NT2/D1 (cell line): ENCODE measurements around the gene C12orf76.

ENCODE experiments used
- DNase-seq: peaks from one replicate; pipeline ENCODE4 v3.0.0-alpha.2; 2011; ENCODE audit warnings: low read depth, low spot score
- H3K27me3 ChIP-seq: 2 replicates; pipeline ENCODE4 v1.6.0; 2011; ENCODE audit warnings: mild to moderate bottlenecking; ENCODE audit not compliant: insufficient read length, insufficient read depth
- H3K36me3 ChIP-seq: 2 replicates; pipeline ENCODE4 v1.6.1; 2011; ENCODE audit warnings: mild to moderate bottlenecking, low read length, mixed read lengths; ENCODE audit not compliant: insufficient read depth, insufficient read length
- H3K4me1 ChIP-seq: 2 replicates; pipeline ENCODE4 v1.5.1; 2011; ENCODE audit not compliant: insufficient read depth, insufficient read length
- H3K4me3 ChIP-seq: 2 replicates; pipeline ENCODE4 v1.5.1; 2011; ENCODE audit warnings: low read depth; ENCODE audit not compliant: insufficient read length
- H3K9ac ChIP-seq: 2 replicates; pipeline ENCODE4 v1.6.0; 2011; ENCODE audit warnings: low read depth; ENCODE audit not compliant: insufficient read length
- H3K9me3 ChIP-seq: 2 replicates; pipeline ENCODE4 v1.5.1; 2011; ENCODE audit warnings: mild to moderate bottlenecking, low read length; ENCODE audit not compliant: insufficient read depth
- SUZ12 ChIP-seq: IDR thresholded peaks from 2 replicates; pipeline ENCODE4 v1.6.1; 2011; ENCODE audit not compliant: insufficient read length, insufficient read depth; ENCODE audit errors: extremely low read depth
- YY1 ChIP-seq: IDR thresholded peaks from 2 replicates; pipeline ENCODE4 v1.6.1; 2011; ENCODE audit not compliant: insufficient read length, insufficient read depth
- ZNF274 ChIP-seq: IDR thresholded peaks from 2 replicates; pipeline ENCODE4 v1.6.1; 2011; ENCODE audit warnings: mild to moderate bottlenecking, low read depth, low read length

The C12orf76 gene

DNA sequence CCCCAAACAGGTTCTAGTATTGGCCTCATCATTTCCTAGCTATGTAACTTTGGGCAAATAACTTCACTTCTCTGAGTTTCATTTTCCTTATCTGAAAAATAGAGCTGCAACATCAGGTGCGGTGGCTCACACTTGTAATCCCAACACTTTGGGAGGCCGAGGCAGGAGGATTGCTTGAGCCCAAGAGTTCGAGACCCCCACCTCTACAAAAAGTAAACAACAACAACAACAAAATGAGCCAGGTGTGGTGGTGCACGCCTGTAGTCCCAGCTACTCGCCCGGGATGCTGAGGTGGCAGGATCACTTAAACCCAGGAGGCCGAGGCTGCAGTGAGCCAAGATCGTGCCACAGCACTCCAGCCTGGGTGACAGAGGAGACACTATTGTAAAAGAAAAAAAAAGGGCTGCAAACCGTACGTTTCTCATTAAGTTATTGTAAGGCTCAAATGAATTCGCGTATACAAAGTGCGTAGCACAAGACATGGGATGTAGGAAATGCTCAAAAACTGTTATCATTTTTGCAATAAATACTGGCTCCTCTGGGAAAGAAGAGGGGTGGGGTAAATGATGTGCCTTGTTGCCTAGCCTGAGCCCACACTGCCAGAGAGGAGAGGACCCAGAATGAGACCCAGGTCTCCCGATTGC lies 903 bp downstream of the C12orf76 start:
- no peak for TF ChIP-seq SUZ12
- TF ChIP-seq ZNF274, result no peak
- TF ChIP-seq YY1, result no peak
- H3K27me3 ChIP-seq, result no peaks in the 10 kb centered on the region
- peaks cover 16% of the 10 kb centered on the region for H3K36me3 ChIP-seq
- H3K9ac ChIP-seq, result peak overlapping the region; percentile 97
- H3K4me1 ChIP-seq, result no peaks in the 10 kb centered on the region
- H3K4me3 ChIP-seq, result peak overlapping the region; percentile 98
- no peaks in the 10 kb centered on the region for H3K9me3 ChIP-seq
- no peak for DNase-seq

DNA sequence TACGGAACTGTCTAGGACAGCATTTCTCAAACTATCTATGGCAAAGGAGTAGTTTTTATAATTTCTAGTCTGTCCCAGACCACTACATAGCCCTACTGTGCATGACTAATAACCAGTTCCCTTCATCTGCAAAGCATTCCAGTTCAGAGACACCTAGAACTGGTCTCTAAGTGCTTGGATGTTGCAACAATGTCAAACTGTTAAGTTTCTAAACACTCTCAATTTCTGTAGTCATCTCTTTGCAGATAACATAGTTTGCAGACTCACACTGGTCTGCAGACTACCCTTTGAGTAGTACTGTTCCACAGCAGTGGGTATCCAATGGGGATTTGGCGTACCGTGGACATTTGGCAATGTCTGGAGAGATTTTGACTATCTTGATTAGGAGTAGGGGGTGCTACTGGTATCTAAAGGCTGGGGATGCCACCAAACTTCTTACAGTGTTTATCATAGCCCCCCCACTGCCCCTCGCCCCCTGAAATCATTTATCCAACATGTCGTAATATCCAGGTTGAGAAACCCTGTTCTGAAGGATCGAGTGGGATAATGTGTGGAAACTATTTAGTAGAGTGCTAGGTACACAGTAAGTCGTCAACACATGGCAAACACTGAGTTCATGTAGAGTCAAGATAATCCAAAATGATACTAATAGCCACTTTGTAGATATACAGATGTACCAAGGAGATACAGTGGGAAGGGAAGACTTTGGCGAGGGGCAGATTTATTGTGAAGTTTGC lies 1.7 kb downstream of the C12orf76 start:
- no peak for DNase-seq
- Histone ChIP-seq H3K27me3 (no peaks in the 10 kb centered on the region), H3K9me3 (no peaks in the 10 kb centered on the region), H3K4me1 (no peaks in the 10 kb centered on the region), H3K4me3 (no peak overlapping the region), H3K36me3 (peaks cover 24% of the 10 kb centered on the region), H3K9ac (no peak overlapping the region)
- no peak for TF ChIP-seq SUZ12
- no peak for TF ChIP-seq ZNF274
- no peak for TF ChIP-seq YY1

DNA sequence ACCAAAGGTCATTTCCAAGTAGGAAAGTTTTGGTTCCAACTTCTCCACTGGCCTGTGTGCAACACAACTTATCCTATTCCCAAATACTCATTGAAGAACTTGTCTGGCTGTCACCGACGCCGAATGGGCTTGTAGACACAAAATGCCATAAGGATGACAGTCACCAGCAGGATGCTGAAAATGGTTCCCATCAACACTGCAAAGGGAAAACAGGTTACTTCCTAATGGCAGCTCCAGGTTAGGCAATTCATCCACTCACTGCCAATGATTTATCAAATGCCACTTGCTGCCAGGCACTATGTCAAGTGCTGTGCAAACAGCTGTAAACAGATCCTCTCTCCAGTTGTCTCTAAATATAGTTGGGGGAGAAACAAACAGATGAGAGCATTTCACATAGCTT lies 6.1 kb downstream of the C12orf76 start:
- no peak for TF ChIP-seq YY1
- no peak for TF ChIP-seq ZNF274
- no peak for TF ChIP-seq SUZ12
- no peaks in the 10 kb centered on the region for H3K27me3 ChIP-seq
- H3K4me1 ChIP-seq, result peaks cover 3% of the 10 kb centered on the region
- DNase-seq, result no peak
- H3K9ac ChIP-seq, result no peak overlapping the region
- no peak overlapping the region for H3K4me3 ChIP-seq
- no peaks in the 10 kb centered on the region for H3K9me3 ChIP-seq
- peaks cover 44% of the 10 kb centered on the region for H3K36me3 ChIP-seq

DNA sequence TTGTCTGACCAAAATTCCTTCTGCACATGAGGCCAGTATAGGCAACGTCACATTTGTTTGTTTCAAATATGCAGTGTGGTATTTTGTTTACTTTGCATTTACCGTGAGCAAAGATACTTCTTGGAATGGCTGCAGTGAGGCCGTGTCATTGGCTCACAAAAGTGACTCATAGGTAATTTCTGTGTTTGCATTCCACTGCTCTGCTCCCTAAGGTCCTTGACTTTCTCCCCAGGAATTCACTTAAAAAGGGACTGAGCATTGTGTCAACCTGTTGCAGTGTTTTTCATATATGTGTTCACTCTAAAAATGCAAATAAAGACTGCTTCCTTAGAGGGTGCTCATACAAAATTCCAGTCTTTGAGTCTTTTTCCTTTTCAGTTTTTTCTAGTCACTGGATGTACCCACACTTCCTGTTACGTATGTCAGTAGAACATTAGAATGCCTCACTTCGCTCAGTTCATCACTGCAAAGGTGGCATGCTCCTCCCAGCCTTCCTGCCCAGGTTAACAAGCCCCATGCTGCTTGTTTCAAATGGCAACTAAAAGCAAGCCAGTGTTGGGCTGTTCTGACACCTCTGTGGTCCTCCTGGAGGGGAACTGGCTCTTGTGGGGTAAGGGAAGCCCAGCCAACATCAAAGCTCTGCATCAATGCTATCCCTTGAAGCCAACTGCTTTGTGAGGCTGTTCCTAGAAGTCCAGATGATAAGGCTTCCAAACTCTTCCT lies 9.1 kb downstream of the C12orf76 start:
- Histone ChIP-seq H3K4me1 (peaks cover 3% of the 10 kb centered on the region), H3K9me3 (no peaks in the 10 kb centered on the region), H3K27me3 (no peaks in the 10 kb centered on the region), H3K4me3 (no peak overlapping the region), H3K9ac (no peak overlapping the region), H3K36me3 (peaks cover 54% of the 10 kb centered on the region)
- DNase-seq, result no peak
- no peak for TF ChIP-seq ZNF274

DNA sequence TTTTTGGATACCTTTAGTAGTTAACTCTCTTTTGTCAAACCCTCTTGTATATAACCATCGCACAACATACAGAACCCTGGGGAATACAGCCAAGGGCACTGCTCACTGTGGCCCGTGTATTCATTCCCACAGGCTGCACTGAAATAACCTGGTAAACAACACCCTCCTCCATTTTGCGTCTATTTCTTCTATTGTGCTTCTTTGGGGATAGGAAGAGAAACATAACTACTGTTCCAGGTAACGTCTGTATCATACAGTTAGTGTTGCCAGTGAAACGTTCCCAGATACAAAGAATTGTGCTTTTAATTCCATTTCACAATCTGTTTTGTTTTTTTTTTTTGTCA lies 9.6 kb downstream of the C12orf76 start:
- Histone ChIP-seq H3K4me3 (no peak overlapping the region), H3K4me1 (peaks cover 3% of the 10 kb centered on the region), H3K27me3 (no peaks in the 10 kb centered on the region), H3K36me3 (peaks cover 55% of the 10 kb centered on the region), H3K9me3 (no peaks in the 10 kb centered on the region), H3K9ac (no peak overlapping the region)
- no peak for TF ChIP-seq SUZ12
- TF ChIP-seq YY1, result no peak
- TF ChIP-seq ZNF274, result no peak
- no peak for DNase-seq

DNA sequence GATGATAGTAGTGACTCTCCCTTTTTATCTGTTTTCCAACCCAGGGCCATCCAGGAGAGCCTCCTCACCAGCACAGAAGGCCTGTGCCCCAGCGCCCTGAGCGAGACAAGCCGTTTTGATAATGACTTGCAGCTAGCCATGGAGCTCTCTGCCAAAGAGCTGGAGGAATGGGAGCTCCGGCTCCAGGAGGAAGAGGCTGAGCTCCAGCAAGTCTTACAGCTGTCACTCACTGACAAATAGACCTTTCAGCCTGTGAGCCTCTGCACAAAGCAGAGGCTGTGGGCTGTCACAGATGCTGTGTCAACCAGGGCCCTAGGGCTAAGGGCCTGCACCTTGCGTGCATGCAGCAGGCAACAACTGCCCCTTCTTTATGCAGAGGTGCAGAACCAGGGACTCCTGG lies 11.0 kb downstream of the C12orf76 start:
- no peaks in the 10 kb centered on the region for H3K27me3 ChIP-seq
- H3K4me3 ChIP-seq, result no peak overlapping the region
- no peak overlapping the region for H3K9ac ChIP-seq
- peaks cover 53% of the 10 kb centered on the region for H3K36me3 ChIP-seq
- peaks cover 3% of the 10 kb centered on the region for H3K4me1 ChIP-seq
- TF ChIP-seq SUZ12 (no peak), YY1 (no peak), ZNF274 (no peak)
- H3K9me3 ChIP-seq, result no peaks in the 10 kb centered on the region
- no peak for DNase-seq

DNA sequence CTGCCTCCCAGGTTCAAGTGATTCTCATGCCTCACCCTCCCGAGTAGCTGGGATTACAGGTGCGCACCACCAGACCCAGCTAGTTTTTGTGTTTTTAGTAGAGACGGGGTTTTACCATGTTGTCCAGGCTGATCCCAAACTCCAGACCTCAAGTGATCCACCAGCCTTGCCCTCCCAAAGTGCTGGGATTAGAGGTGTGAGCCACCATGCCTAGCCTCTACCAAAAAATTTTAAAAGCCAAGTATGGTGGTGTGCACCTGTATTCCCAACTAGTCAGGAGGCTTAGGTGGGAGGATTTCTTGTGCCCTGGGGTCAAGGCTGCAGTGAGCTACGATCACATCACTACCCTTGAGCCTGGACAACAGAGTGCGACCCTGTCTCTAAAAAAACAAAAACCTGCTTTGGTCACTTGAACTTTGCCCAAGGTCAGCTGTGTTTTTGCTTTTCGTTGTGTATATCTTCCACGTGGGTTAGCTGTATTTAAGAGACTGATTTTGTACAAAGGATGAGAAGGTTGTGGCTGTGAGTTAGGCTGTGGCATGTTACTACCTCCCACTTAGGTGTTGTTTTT lies 12.7 kb downstream of the C12orf76 start:
- Histone ChIP-seq H3K4me3 (no peak overlapping the region), H3K4me1 (peaks cover 3% of the 10 kb centered on the region), H3K27me3 (no peaks in the 10 kb centered on the region), H3K9ac (no peak overlapping the region), H3K36me3 (peaks cover 48% of the 10 kb centered on the region), H3K9me3 (no peaks in the 10 kb centered on the region)
- TF ChIP-seq YY1 (no peak), ZNF274 (no peak), SUZ12 (no peak)
- DNase-seq, result no peak
